Activated T-helper 1 cell treated with anti-CD3 and anti-CD28 coated beads, Interleukin-12 subunit alpha, Interleukin-12 subunit beta, Interleukin-2, Interleukin-4 antibody, amounts not matched to agents 30 ng/mL and 10 ng/mL and 1 ng/mL, durations not matched to agents 14 hours and 24 hours and 36 hours (primary cell): ENCODE measurements around the gene FRMD5. TPM values are rescaled to one million over a fixed set of nuclear protein-coding genes. Genes with fewer than 3 reads are reported as not detected.

Experiments used
- DNase-seq: peaks from one replicate; pipeline ENCODE4 v3.0.0; 2021; ENCODE audit warnings: low spot score
- H3K27ac Mint-ChIP-seq: one replicate; pipeline ENCODE4 v1.8.0; 2021; ENCODE audit warnings: mild to moderate bottlenecking, mixed read lengths
- H3K27me3 Mint-ChIP-seq: one replicate; pipeline ENCODE4 v1.8.0; 2022; ENCODE audit warnings: mild to moderate bottlenecking, moderate library complexity, mixed read lengths; ENCODE audit not compliant: insufficient read depth
- H3K36me3 Mint-ChIP-seq: one replicate; pipeline ENCODE4 v1.8.0; 2021; ENCODE audit warnings: low read depth, mixed read lengths
- H3K4me1 Mint-ChIP-seq: one replicate; pipeline ENCODE4 v1.8.0; 2021; ENCODE audit warnings: low read depth, mixed read lengths
- H3K4me3 Mint-ChIP-seq: one replicate; pipeline ENCODE4 v1.8.0; 2021; ENCODE audit warnings: mild to moderate bottlenecking, moderate library complexity, mixed read lengths
- H3K9me3 Mint-ChIP-seq: one replicate; pipeline ENCODE4 v1.8.0; 2021; ENCODE audit warnings: mixed read lengths
- intact Hi-C: fragments of 100-400 bp; cut with micrococcal nuclease; formaldehyde crosslinking; loops from one replicate; pipeline ENCODE4 v1.15.1; 2024
- total RNA-seq: library from RNA; stranded (reverse); gene quantifications from 2 replicates; pipeline ENCODE4 v1.2.3, GENCODE V29; 2022

The FRMD5 gene
- total RNA-seq, 1 donor from 2014 or later = not detected

GRCh38 chr15:43941071-43941470 is 254.0 kb downstream of the FRMD5 start:
- peaks cover 3% of the 10 kb centered on the region for H3K27me3 Mint-ChIP-seq
- no peaks in the 10 kb centered on the region for H3K36me3 Mint-ChIP-seq
- H3K9me3 Mint-ChIP-seq = no peaks in the 10 kb centered on the region
- intact Hi-C loops = no loop called here
- H3K27ac Mint-ChIP-seq = no peak overlapping the region
- H3K4me1 Mint-ChIP-seq = no peaks in the 10 kb centered on the region
- DNase-seq = no peak
- no peak overlapping the region for H3K4me3 Mint-ChIP-seq

- intact Hi-C loops = loop anchor here (1.0 kb wide), 1 partner anchor 127 kb away; no protein-coding TSS in a partner anchor
- Mint-ChIP-seq H3K4me3 (no peak overlapping the region), H3K27ac (no peak overlapping the region), H3K4me1 (no peaks in the 10 kb centered on the region), H3K9me3 (no peaks in the 10 kb centered on the region), H3K27me3 (peaks cover 8% of the 10 kb centered on the region), H3K36me3 (no peaks in the 10 kb centered on the region)
- no peak for DNase-seq
Measured at GRCh38 chr15:43939070-43939469, 256.0 kb downstream of the FRMD5 start.

DNA sequence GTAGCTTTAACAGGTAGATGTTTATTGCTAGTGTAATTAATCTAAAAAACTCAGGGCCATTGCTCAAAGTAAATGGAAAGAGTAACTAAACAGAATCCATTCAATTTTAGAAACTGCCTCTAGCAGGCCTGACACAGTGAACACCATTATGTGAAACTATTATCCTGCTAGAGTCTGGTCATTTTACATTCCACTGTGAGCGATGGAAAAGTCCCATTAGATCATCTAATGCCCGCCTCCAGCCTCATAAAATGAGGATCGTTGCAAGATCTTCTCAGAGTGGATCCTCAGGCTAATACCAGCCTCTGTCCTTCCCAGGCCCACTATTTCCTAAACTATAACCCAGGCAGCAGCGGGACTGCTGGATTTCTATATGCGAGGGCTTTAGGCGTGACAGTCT is 260.6 kb downstream of the FRMD5 start:
- intact Hi-C loops = no loop called here
- H3K36me3 Mint-ChIP-seq = no peaks in the 10 kb centered on the region
- H3K27me3 Mint-ChIP-seq = peaks cover 11% of the 10 kb centered on the region
- DNase-seq = no peak
- no peak overlapping the region for H3K4me3 Mint-ChIP-seq
- H3K9me3 Mint-ChIP-seq = no peaks in the 10 kb centered on the region
- H3K4me1 Mint-ChIP-seq = no peaks in the 10 kb centered on the region
- no peak overlapping the region for H3K27ac Mint-ChIP-seq

- Mint-ChIP-seq H3K36me3 (no peaks in the 10 kb centered on the region), H3K9me3 (no peaks in the 10 kb centered on the region), H3K27me3 (peaks cover 10% of the 10 kb centered on the region), H3K4me3 (no peak overlapping the region), H3K27ac (no peak overlapping the region), H3K4me1 (no peaks in the 10 kb centered on the region)
- intact Hi-C loops = no loop called here
- DNase-seq = no peak
Measured at GRCh38 chr15:43932907-43933306, 262.2 kb downstream of the FRMD5 start.

DNA sequence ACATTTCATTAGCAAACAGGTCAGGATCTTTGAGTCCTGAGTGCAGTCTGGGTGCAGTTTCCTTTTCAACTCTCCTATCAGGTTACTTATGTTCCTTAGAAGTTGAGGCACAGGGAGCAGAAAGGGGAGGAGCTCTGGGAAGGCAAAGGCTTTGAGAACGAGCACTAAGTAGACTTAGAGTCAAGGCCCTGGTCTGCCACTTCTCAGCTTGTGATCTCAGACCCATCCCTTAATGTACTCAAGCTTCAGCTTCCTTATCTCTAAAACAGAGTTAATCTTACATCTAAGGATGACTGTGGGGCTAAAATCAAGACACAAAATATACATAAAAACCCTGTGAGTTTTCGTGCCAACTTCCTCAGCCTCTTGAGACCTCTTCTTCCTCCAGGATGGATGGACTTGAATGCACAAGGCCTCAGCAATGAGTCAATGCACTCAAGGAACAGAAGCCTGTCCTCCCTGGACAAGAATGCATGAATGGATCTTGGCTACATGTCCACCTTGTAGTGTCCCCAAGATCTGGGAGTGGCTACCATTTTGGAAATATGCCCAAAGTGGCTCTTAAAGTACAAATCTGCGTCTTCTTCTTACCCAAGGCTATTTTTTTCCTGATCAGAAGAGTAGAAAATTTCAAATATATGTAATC is 263.2 kb downstream of the FRMD5 start:
- no peaks in the 10 kb centered on the region for H3K9me3 Mint-ChIP-seq
- H3K4me3 Mint-ChIP-seq = no peak overlapping the region
- H3K36me3 Mint-ChIP-seq = no peaks in the 10 kb centered on the region
- intact Hi-C loops = no loop called here
- no peaks in the 10 kb centered on the region for H3K4me1 Mint-ChIP-seq
- no peak overlapping the region for H3K27ac Mint-ChIP-seq
- no peak for DNase-seq
- peaks cover 10% of the 10 kb centered on the region for H3K27me3 Mint-ChIP-seq

- H3K4me1 Mint-ChIP-seq = no peaks in the 10 kb centered on the region
- H3K36me3 Mint-ChIP-seq = no peaks in the 10 kb centered on the region
- H3K27ac Mint-ChIP-seq = no peak overlapping the region
- DNase-seq = no peak
- no peak overlapping the region for H3K4me3 Mint-ChIP-seq
- intact Hi-C loops = no loop called here
- no peaks in the 10 kb centered on the region for H3K9me3 Mint-ChIP-seq
- H3K27me3 Mint-ChIP-seq = peaks cover 10% of the 10 kb centered on the region
Measured at GRCh38 chr15:43931119-43931518, 264.0 kb downstream of the FRMD5 start.

DNA sequence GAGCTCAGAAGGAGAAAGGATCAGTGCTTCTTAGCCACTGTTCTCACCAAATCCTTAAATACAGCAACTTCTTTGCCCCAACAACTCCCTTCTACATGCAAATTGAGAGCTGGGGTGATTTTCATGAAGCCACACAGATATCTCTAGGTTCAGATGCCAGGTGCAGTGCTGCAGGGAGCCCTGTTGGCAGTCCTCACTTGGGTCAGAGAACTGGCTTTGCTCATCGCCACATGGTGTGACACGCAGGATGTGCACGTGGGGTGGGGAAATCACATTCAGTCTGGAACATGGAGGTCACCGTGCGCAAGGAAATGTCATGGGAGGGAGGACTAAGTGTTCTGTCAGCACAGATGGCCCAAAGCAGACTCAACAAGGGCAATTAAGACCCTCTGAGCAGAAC is 264.5 kb downstream of the FRMD5 start:
- DNase-seq = no peak
- intact Hi-C loops = no loop called here
- Mint-ChIP-seq H3K36me3 (no peaks in the 10 kb centered on the region), H3K4me3 (no peak overlapping the region), H3K4me1 (no peaks in the 10 kb centered on the region), H3K9me3 (no peaks in the 10 kb centered on the region), H3K27me3 (peaks cover 10% of the 10 kb centered on the region), H3K27ac (no peak overlapping the region)

DNA sequence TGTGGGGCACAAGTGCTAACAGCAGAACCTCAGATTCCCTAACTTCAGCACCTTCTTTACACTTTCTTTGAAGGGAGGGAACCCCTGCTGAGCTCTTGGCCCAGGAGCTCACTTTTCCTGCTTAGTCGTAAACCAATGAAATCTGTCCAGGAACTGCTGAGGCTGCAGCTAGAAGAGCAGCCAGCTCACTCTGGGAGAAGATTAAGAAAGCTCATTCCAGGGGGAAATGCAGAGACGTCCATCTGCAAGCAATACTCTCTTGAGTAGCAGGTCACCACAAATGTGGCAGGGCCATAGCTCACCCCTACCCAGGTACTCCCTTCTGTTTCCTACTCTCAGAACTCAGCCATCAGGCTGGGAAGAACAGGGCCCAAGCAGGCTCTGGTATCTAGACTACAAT is 265.0 kb downstream of the FRMD5 start:
- Mint-ChIP-seq H3K27me3 (peaks cover 10% of the 10 kb centered on the region), H3K9me3 (no peaks in the 10 kb centered on the region)

GRCh38 chr15:43928152-43928551 is 266.9 kb downstream of the FRMD5 start:
- intact Hi-C loops = no loop called here
- no peak overlapping the region for H3K4me3 Mint-ChIP-seq
- no peaks in the 10 kb centered on the region for H3K36me3 Mint-ChIP-seq
- H3K27me3 Mint-ChIP-seq = peaks cover 5% of the 10 kb centered on the region
- no peak overlapping the region for H3K27ac Mint-ChIP-seq
- DNase-seq = no peak
- no peaks in the 10 kb centered on the region for H3K9me3 Mint-ChIP-seq
- H3K4me1 Mint-ChIP-seq = no peaks in the 10 kb centered on the region

More for the DNA sequence above, 265.0 kb downstream of the FRMD5 start:
- no peak for DNase-seq
- Mint-ChIP-seq H3K4me3 (no peak overlapping the region), H3K36me3 (no peaks in the 10 kb centered on the region), H3K4me1 (no peaks in the 10 kb centered on the region), H3K27ac (no peak overlapping the region)
- intact Hi-C loops = no loop called here

- Mint-ChIP-seq H3K4me1 (no peaks in the 10 kb centered on the region), H3K36me3 (no peaks in the 10 kb centered on the region), H3K4me3 (no peak overlapping the region), H3K9me3 (no peaks in the 10 kb centered on the region), H3K27ac (no peak overlapping the region), H3K27me3 (peaks cover 2% of the 10 kb centered on the region)
- DNase-seq = no peak
- intact Hi-C loops = no loop called here
Measured at GRCh38 chr15:43927203-43927602, 267.9 kb downstream of the FRMD5 start.

- no peaks in the 10 kb centered on the region for H3K9me3 Mint-ChIP-seq
- H3K27me3 Mint-ChIP-seq = peaks cover 2% of the 10 kb centered on the region
- no peaks in the 10 kb centered on the region for H3K4me1 Mint-ChIP-seq
Measured at GRCh38 chr15:43923553-43923952, 271.5 kb downstream of the FRMD5 start.

GRCh38 chr15:43922021-43922420 is 273.1 kb downstream of the FRMD5 start:
- no peak overlapping the region for H3K27ac Mint-ChIP-seq
- DNase-seq = no peak
- H3K4me3 Mint-ChIP-seq = no peak overlapping the region
- H3K4me1 Mint-ChIP-seq = no peaks in the 10 kb centered on the region
- peaks cover 2% of the 10 kb centered on the region for H3K27me3 Mint-ChIP-seq
- no peaks in the 10 kb centered on the region for H3K36me3 Mint-ChIP-seq
- H3K9me3 Mint-ChIP-seq = no peaks in the 10 kb centered on the region
- intact Hi-C loops = no loop called here

More at GRCh38 chr15:43923553-43923952, 271.5 kb downstream of the FRMD5 start:
- H3K36me3 Mint-ChIP-seq = no peaks in the 10 kb centered on the region
- DNase-seq = no peak
- no peak overlapping the region for H3K4me3 Mint-ChIP-seq
- H3K27ac Mint-ChIP-seq = no peak overlapping the region
- intact Hi-C loops = no loop called here

DNA sequence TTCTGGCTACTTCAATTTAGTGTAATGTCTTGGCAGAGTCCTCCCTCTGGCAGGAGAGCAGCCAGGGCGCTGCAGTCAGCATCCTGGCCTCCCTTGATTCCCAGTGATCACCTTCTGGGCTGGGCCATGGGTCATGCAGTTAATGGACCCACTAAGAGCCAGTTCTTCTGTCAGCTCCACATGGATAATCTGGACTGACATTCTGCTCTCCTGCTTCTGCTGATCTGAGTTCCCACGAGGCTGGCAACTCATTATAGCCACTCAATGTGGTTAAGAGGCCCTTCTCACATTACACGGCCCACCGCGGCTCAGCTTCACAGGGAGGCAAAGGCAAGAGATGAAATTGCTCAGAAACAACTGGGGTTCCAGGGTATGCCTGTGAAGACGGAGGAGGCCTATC is 274.3 kb downstream of the FRMD5 start:
- intact Hi-C loops = no loop called here

DNA sequence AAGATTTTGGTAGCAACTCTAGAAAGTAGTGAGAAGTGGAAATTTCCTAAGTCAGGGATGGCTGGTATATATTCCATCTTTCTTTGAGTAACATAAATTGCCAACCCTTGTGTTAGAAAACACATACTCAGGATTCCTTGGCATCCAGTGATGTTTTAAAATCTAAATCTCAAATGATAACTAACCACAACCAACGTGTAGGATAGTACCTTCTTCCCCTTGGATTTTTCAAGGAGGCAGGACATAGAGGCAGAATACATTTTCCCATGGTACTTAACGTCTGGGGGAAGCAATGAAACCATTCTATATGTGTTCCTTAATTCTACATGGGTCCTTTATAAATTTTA is 274.8 kb downstream of the FRMD5 start:
- intact Hi-C loops = no loop called here
- DNase-seq = no peak
- Mint-ChIP-seq H3K27me3 (peaks cover 2% of the 10 kb centered on the region), H3K27ac (no peak overlapping the region), H3K9me3 (no peaks in the 10 kb centered on the region), H3K4me3 (no peak overlapping the region), H3K4me1 (no peaks in the 10 kb centered on the region), H3K36me3 (no peaks in the 10 kb centered on the region)

More for the DNA sequence above, 274.3 kb downstream of the FRMD5 start:
- H3K4me1 Mint-ChIP-seq = no peaks in the 10 kb centered on the region
- no peak overlapping the region for H3K27ac Mint-ChIP-seq
- H3K36me3 Mint-ChIP-seq = no peaks in the 10 kb centered on the region
- DNase-seq = no peak
- H3K27me3 Mint-ChIP-seq = peaks cover 2% of the 10 kb centered on the region
- no peak overlapping the region for H3K4me3 Mint-ChIP-seq
- no peaks in the 10 kb centered on the region for H3K9me3 Mint-ChIP-seq
